Tibial nerve (tissue), 4 donors: ENCODE results near the gene PRMT1. TPM values are rescaled to one million over a fixed set of nuclear protein-coding genes. Genes with fewer than 3 reads are reported as not detected.

Experiments used
- DNase-seq, 2 donors: peaks; one replicate each; pipeline ENCODE4 v3.0.0-alpha.2; 2019; ENCODE audit warnings: low spot score in 2 of 2
- H3K27ac ChIP-seq, 4 donors: fragments of 200-600 bp; sonication (generic) in 3 of 4; one replicate each; pipeline ENCODE4 v1.5.1; 2017 to 2019; ENCODE audit warnings: mild to moderate bottlenecking in 1 of 4
- H3K27me3 ChIP-seq, 2 donors: fragments of 200-600 bp; sonication (generic) in 1 of 2; one replicate each; pipeline versions ENCODE4 v1.5.1 to v1.6.0; 2017 to 2019
- H3K36me3 ChIP-seq, 3 donors: fragments of 200-600 bp; sonication (generic); one replicate each; pipeline ENCODE4 v1.5.1; 2018 to 2019
- H3K4me1 ChIP-seq, 4 donors: fragments of 200-600 bp; sonication (generic) in 3 of 4; one replicate each; pipeline ENCODE4 v1.5.1; 2017 to 2019
- H3K4me3 ChIP-seq, 4 donors: fragments of 200-600 bp; sonication (generic) in 3 of 4; one replicate each; pipeline ENCODE4 v1.5.1; 2017 to 2019; ENCODE audit warnings: mild to moderate bottlenecking in 1 of 4, moderate library complexity in 1 of 4
- H3K9me3 ChIP-seq, 4 donors: fragments of 200-600 bp; sonication (generic) in 3 of 4; one replicate each; pipeline ENCODE4 v1.5.1; 2017 to 2019
- EP300 ChIP-seq, 2 donors: sonication (generic); formaldehyde crosslinking; IDR thresholded peaks; one replicate each; pipeline ENCODE4 v1.6.1; 2017; ENCODE audit warnings: antibody characterized with exemption in 2 of 2, mild to moderate bottlenecking in 1 of 2
- POLR2A ChIP-seq, 2 donors: fragments of 450-650 bp; IDR thresholded peaks; one replicate each; pipeline ENCODE4 v1.6.1; 2017; ENCODE audit warnings: antibody characterized with exemption in 2 of 2, mild to moderate bottlenecking in 2 of 2, moderate library complexity in 2 of 2
- WGBS, 2 donors: methylation state at CpG; one replicate each; pipeline ENCODE4 v1.1.5; 2018; 5-methylcytosine and 5-hydroxymethylcytosine counted together
- total RNA-seq, 4 donors: library from RNA; depleted of rRNA; stranded (reverse); fragments of >200 nt; gene quantifications; one replicate each; pipeline ENCODE4 v1.1.0, GENCODE V29; 2016
- TF ChIP-seq, protein P1 (sequence below), 5 experiments: fragments of 200-600 bp in 3 of 5; fragments of 450-650 bp in 2 of 5; sonication (generic) in 3 of 5; IDR thresholded peaks; one replicate each; pipeline ENCODE4 v1.5.1; 2016 to 2019; ENCODE audit warnings: antibody characterized with exemption in 5 of 5, mild to moderate bottlenecking in 3 of 5, moderate library complexity in 2 of 5

PRMT1 gene
- total RNA-seq, 4 donors from 2014 or later: 106 to 147 (median 132) TPM

DNA sequence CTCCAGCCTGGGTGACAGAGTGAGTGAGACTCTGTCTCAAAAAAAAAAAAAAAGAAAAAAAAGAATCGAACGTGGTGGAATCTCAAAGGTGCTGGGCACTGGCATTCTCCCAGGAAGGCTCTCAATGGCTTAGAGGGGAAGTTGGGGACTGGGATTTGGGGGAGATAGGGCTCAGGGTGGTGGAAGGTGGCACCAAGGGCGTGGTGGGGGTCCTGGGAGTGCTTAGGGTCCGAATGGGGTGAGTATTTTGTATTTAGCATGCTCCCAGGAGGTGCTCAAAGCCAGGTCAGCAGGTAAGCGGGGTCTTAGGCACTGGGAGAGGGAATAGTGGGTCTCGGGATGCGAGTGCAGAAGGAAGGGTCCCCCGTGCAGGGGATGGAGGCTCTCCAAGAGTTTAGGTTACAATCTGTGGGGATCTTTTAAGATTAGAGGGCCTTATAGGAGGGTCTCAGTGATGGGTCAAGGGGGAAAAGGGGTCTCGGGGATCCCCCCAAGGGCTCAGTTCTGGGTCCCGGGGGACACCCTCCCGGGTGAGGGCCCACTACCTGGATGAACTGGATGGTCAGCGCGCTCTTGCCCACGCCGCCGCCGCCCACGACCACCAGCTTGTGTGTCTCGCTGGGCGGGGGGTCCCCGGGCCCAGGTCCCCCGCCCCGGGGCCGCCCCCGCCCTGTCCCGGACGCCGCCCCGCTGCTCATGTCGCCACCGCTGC is 37.5 kb upstream of the PRMT1 start:
- peak overlapping the region; percentile 95 to 100 (median 99) for H3K27ac ChIP-seq

DNA sequence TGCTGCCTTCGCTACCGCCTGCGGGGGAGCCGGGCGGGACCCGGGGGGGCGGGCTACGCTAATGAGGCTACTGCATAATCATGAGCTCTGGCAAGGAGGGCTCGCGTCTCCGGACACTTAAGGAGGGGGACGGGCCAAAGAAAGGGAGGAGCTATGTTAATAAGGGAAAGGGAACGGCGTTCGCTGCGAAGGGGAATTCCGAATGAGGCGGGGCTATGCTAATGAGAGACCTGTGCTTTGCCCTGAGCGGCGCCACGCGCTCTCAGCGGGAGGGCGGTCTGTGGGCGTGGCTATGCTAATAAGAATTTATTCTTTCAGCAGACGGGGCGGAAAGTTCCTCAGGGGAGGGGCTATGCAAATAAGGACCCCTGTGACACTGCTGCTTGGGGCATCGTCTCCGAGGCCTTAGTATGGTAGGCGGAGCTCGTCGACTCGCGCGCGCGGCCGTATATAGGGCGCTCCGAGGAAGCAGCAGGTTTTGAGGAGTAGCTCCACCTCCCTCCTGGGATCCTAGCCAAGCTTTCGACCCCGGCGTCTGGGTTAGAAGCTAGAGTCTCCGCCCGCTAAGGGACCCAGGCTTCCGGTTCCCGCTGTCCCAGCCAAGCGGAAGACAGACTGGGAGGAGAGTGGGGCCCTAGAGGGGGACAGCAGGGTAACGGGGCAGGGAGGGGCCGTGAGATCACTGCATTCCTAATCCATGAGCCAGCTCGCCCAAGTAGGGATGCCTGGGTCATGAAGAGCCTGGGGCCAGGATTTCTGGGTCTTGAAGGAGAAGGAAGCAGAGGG is 36.8 kb upstream of the PRMT1 start, which contains the start of gene RRAS:
Gene RRAS, minus strand, starts transcription at position 31 of the 786 bp plus-strand sequence. CDS start 45 bp downstream, outside the sequence.
- Histone ChIP-seq H3K27ac (peak within 1 kb of the TSS; percentile 95 to 100 (median 99)), H3K4me1 (peaks cover 0 to 75% (median 34%) of the 10 kb centered on the region in 4 donors), H3K9me3 (no peaks in the 10 kb centered on the region), H3K36me3 (peaks cover 0 to 21% (median 0%) of the 10 kb centered on the region in 3 donors), H3K4me3 (peak within 1 kb of the TSS; percentile 56 to 98 (median 67)), H3K27me3 (no peaks in the 10 kb centered on the region)
- peak; percentile 99 for DNase-seq
- WGBS, 2 donors: 1% methylated on average over 48 to 49 of the region's 51 CpGs
- TF ChIP-seq, protein P1, sequence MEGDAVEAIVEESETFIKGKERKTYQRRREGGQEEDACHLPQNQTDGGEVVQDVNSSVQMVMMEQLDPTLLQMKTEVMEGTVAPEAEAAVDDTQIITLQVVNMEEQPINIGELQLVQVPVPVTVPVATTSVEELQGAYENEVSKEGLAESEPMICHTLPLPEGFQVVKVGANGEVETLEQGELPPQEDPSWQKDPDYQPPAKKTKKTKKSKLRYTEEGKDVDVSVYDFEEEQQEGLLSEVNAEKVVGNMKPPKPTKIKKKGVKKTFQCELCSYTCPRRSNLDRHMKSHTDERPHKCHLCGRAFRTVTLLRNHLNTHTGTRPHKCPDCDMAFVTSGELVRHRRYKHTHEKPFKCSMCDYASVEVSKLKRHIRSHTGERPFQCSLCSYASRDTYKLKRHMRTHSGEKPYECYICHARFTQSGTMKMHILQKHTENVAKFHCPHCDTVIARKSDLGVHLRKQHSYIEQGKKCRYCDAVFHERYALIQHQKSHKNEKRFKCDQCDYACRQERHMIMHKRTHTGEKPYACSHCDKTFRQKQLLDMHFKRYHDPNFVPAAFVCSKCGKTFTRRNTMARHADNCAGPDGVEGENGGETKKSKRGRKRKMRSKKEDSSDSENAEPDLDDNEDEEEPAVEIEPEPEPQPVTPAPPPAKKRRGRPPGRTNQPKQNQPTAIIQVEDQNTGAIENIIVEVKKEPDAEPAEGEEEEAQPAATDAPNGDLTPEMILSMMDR (IDR thresholded peaks at IDR 0.05): peak in 1 of 5 experiments; percentile 28
- TF ChIP-seq EP300 (IDR thresholded peaks at IDR 0.05): peak; percentile 94 to 98
- peak; percentile 68 to 88 for TF ChIP-seq POLR2A (IDR thresholded peaks at IDR 0.05)

More for the DNA sequence above, 37.5 kb upstream of the PRMT1 start:
- peak in 1 of 2 donors; percentile 20 for DNase-seq
- Histone ChIP-seq H3K9me3 (no peaks in the 10 kb centered on the region), H3K4me3 (peak overlapping the region; percentile 56 to 98 (median 61)), H3K4me1 (peaks cover 0 to 70% (median 34%) of the 10 kb centered on the region in 4 donors), H3K36me3 (peaks cover 0 to 24% (median 0%) of the 10 kb centered on the region in 3 donors), H3K27me3 (no peaks in the 10 kb centered on the region)
- TF ChIP-seq EP300 (IDR thresholded peaks at IDR 0.05): no peak
- peak; percentile 31 to 36 for TF ChIP-seq POLR2A (IDR thresholded peaks at IDR 0.05)
- TF ChIP-seq, protein P1 (IDR thresholded peaks at IDR 0.05): no peak
- 3 to 4% methylated on average over 21 to 24 of the region's 31 CpGs for WGBS, 2 donors

DNA sequence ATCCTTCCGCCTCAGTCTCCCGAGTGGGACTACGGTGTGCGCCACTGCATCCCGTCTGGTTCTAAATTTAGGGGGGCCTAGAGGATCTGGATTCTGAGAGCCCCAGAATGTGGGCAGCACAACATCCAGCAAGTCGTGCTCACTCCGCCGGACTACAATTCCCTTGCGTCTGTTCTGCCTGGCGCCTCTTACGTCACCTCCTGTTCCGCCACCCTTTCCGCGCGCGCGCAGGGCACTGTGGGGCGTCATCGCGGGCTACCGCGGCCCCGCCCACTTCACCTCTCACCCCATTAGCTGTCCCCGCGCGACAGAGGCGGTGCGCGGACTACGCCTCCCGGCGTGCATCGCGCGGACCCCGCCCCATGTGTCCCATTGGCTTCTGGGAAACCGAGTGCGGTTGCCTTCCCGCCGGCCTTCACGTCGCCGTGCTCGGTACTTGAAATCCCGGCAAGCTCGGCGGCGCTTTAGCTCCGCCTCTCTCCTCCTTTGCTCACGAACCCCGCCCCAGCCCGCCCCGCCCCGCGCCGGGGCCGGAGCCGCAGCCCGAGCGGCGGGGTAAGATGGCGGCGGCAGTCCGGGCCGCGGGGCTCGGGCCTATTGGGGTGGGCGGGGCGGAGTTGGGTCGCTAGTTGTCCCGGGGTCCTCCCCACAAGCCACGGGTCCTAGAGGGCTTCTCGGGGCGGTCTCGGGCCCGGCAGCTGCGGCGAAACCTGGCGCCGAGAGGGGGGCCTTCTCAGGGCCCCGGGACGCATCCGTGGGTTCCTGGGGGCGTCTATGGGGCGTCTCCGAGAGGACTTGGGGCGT is 35.2 kb upstream of the PRMT1 start, which contains the start of gene SCAF1:
Gene SCAF1, plus strand, starts transcription at position 522 of the 804 bp plus-strand sequence. CDS start 2,818 bp downstream, outside the sequence.
- Histone ChIP-seq H3K27ac (peak within 1 kb of the TSS; percentile 95 to 100 (median 98)), H3K36me3 (peaks cover 0 to 21% (median 7%) of the 10 kb centered on the region in 3 donors), H3K9me3 (no peaks in the 10 kb centered on the region), H3K4me1 (peaks cover 0 to 69% (median 33%) of the 10 kb centered on the region in 4 donors), H3K4me3 (peak within 1 kb of the TSS; percentile 70 to 98 (median 84)), H3K27me3 (no peaks in the 10 kb centered on the region)
- DNase-seq: peak; percentile 97 to 98
- TF ChIP-seq, protein P1 (IDR thresholded peaks at IDR 0.05): peak in 1 of 5 experiments; percentile 33
- peak; percentile 97 to 99 for TF ChIP-seq POLR2A (IDR thresholded peaks at IDR 0.05)
- peak; percentile 98 to 100 for TF ChIP-seq EP300 (IDR thresholded peaks at IDR 0.05)
- 0 to 1% methylated on average over 49 to 73 of the region's 87 CpGs for WGBS, 2 donors

DNA sequence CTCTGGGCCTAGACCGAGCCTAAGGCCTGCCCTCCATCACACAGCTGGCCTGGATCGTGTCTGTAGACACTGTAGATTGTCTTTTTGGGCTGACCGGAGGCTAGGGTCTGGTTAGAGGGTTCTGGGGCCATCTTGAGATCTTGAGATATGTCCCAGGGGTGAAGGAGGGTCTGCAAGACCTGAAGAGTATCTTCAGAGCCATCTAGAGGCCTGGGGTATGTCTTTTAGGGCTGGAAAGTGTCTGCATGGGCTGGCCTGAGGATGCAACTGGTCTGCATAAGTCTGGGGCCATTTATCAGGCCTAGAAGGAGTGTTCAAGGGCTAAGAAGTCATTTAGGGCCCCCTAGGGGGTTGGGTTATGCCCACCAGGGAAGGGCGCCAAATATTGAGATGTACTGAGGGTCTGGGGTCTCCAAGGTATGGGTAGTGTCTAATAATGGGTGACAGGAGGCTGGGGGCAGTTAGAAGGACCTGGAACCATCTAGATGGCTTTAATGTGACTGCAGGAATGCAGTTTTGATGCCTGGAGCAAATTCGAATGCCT is 34.5 kb upstream of the PRMT1 start:
- DNase-seq: no peak
- Histone ChIP-seq H3K27me3 (no peaks in the 10 kb centered on the region), H3K4me1 (peaks cover 0 to 63% (median 31%) of the 10 kb centered on the region in 4 donors), H3K36me3 (peaks cover 0 to 27% (median 7%) of the 10 kb centered on the region in 3 donors), H3K4me3 (peak overlapping the region; percentile 70 to 98 (median 84)), H3K9me3 (no peaks in the 10 kb centered on the region), H3K27ac (peak overlapping the region; percentile 76 to 100 (median 92))
- TF ChIP-seq EP300 (IDR thresholded peaks at IDR 0.05): no peak
- no peak for TF ChIP-seq POLR2A (IDR thresholded peaks at IDR 0.05)
- TF ChIP-seq, protein P1 (IDR thresholded peaks at IDR 0.05): no peak
- 7% methylated on average over 4 to 5 of the region's 5 CpGs for WGBS, 2 donors
